ENCODE data around the gene BCAS3.

Gene BCAS3

DNA sequence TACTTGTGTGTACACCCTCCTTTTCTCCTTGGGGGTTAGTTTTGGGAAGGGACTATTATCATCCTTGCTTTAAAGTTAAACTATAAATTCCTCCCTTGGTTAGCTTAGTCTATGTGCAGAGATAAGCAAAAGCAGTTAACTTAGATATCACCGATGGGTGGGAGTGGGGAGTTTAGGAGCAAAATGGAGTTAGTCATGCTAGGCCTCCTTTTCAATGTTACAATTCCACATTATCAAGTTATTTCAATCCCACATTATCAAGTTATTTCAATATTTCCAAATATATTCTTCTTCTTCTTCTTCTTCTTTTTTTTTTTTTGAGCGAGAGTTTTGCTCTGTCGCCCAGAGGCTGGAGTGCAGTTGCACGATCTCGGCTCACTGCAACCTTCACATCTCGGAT lies 1.7 kb upstream of the BCAS3 start:
- DNase-seq: no peak

DNA sequence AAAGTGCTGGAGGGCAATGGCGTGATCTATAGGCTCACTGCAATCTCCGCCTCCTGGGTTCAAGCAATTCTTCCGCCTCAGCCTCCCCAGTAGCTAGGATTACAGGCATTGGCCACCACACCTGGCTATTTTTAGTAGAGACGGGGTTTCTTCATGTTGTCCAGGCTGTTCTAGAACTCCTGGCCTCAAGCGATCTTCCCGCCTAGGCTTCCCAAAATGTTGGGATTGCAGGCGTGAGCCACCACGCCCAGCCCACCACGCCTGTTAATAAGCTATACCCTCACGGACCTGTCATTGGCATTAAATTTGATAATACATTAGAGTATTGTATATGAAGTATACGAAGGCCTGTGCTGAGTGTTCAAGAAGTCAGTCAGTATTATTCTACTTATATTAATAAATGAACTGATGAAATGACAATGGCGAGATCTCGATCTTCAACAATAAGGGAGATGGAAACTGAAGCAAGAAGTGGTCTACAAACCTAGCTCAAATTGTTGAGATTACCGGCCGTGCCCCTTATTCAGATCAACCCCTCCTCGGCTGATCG lies 818 bp upstream of the BCAS3 start:
- no peak for DNase-seq

DNA sequence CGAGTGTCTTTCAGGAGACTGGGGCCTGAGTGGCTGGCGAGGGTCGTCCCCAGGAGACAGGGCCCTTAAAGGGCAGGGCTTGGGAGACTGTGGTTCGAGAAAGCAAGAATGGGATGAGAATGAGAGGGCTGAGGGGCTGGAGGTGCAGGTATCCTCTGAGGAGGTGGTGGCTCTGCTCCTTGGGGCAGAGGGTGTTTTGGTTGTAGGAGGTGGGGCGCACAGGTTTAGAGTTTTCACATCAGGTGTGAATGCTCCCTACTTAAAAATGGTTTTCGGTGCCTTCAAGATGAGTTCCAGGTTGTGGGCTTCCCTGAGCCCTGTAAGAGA lies 430 bp downstream of the BCAS3 start:
- DNase-seq: no peak

DNA sequence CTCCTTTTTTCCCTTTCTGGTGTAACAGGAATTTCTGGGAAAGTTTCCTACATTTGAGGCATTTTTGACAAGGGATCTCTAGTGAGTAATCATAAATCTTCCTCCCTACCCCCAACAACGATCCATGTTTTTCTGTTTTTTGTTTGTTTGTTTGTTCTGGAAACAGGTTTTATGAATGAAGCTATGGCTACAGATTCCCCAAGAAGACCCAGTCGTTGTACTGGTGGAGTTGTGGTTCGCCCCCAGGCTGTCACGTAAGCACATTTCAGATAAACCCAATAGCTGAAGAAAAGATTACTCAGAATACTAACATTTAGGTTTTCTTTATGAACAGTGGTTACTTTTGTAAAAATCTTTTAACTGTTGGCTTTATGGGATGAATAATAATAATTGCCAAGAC lies 1.6 kb downstream of the BCAS3 start:
- DNase-seq: no peak

DNA sequence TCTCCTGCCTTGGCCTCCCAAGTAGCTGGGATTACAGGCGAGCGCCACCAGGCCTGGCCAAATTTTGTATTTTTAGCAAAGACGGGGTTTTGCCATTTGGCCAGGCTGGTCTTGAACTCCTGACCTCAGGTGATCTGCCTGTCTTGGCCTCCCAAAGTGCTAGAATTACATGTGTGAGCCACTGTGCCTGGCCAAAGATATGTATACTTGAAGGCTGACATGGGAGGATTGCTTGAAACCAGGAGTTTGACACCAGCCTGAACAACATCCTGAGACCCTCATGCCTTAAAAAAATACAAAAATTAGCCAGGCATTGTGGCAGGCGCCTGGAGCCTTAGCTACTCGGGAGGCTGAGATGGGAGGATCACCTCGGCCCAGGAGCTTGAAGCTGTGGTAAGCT lies 3.1 kb downstream of the BCAS3 start:
- DNase-seq: no peak

DNA sequence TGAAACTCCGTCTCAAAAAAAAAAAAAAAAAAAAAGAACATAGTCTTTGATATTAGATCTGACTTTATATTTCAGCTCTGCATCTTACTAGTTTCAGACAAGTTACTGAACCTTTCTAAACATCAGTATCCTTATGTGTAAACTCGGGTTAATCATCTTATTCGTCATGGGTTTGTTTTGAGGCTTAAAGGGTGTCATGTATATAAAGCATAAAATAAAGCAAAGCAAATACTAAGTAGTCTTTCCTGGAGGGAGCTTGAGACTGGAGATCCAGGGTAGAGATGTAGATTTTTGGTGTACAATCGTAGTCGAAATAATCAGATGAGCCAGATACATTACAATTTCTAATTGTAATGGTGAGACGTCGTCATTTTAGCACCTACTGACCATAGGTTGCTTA lies 7.8 kb downstream of the BCAS3 start:
- no peak for DNase-seq

DNA sequence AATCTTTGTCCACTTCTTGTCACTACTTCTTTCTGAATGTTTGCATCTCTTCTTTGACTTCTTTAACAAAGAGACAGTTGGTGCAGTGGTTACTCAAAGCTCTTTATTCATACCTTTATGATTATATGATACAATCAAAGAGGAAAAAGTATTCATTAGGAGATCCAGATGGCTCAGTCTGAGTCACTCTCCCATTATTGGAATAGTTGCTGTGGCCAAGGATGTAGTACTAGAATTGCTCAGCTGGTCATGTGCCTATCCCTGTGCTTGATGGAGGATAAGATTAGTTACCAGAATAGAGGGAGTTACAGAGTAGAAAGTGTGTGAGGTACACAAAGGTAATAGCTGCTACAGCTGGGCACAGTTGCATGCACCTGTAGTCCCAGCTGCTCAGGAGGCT lies 18.3 kb downstream of the BCAS3 start:
- no peak for DNase-seq

DNA sequence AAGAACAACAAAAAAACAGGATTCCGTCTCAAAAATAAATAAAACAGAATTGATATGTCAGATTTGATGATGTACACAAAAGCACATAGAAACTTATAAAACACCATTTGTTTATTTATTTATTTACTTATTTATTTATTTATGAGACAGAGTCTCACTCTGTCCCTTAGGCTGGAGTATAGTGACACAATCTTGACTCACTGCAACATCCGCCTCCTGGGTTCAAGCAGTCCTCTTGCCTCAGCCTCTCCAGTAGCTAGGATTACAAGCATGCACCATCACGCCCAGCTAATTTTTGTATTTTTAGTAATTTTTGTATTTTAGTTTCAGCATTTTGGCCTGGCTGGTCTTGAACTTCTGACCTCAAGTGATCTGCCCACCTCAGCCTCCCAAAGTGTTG lies 21.4 kb downstream of the BCAS3 start:
- no peak for DNase-seq

DNA sequence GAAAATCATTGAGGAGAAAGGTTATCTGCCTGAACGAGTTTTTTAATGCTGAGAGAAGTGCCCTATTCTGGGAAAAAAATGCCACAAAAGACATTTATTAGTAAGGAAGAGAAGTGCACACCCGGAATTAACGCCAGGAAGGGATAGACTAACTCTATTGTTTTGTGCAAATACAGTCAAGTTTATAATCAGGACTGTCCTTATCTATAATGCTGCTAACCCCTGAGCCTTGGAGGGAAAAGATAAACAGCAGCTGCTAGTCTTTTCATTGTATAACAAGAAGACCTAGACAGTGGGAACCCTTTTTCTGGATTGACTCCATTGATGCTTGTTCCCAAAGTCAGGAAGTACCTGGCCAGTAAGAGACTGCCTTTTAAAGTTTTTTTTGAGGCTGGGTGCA lies 26.5 kb downstream of the BCAS3 start:
- DNase-seq: no peak

DNA sequence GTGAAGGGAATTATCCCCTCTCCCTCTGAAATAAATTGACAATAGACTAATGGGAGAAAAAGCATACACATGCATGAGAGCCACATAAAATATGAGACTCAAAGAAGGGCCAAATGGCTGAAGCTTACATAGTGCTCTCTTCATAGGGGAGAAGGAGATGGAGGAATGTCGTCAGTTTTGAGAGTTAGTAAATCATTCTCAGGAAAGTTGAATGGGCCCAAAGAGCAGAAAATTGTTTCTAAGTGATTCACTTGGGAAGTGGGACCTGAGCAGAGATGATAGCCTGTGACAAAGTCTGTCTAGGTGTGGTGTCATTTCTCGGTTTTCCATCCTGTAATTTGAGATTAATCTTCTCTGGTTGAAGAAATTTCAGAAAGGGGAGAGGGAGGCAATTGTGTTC lies 35.0 kb downstream of the BCAS3 start:
- no peak for DNase-seq

DNA sequence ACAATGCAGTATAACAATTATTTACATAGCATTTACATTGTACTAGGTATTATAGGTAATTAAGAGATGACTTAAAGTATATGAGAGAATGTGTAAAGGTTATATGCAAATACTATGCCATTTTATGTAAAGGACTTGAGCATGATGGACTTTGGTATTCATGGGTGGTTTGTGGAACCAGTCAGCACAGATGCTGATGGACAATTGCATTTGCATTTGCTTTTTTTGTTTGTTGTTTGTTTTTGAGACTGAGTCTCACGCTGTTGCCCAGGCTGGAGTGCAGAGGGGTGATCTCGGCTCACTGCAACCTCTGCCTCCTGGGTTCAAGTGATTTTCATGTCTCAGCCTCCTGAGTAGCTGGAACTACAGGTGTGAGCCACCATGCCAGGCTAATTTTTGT lies 36.0 kb downstream of the BCAS3 start:
- DNase-seq: no peak

DNA sequence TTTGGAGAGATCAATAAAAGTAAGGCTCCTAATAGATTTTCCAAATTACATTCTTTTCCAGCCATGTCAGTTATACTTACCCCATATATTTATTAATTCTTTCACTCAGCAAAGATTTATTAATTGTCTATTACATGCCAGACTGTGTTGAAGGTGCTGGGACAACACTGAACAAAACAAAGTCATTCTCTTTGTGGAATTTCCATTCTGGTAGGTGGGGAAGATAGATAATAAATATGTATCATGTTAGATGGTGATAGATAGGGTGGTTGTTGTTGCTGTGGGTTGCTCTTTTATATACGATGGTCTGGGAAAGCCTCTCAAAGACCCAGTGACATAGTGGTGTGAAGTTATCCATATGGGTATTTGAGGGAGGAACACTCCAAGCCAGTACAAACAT lies 39.1 kb downstream of the BCAS3 start:
- no peak for DNase-seq

DNA sequence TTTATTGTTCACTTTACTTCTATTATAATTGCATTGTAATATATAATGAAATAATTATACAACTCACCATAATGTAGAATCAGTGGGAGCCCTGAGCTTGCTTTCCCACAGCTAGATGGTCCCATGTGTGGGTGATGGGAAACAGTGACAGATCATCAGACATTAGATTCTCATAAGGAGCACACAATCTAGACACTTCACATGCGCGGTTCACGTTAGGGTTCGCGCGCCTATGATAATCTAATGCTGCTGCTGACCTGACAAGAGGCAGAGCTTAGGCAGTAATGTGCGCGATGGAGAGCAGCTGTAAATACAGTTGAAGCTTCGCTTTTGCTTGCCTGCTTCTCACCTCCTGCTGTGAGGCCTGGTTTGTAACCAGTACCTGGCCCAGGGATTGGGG lies 40.2 kb downstream of the BCAS3 start:
- no peak for DNase-seq

DNA sequence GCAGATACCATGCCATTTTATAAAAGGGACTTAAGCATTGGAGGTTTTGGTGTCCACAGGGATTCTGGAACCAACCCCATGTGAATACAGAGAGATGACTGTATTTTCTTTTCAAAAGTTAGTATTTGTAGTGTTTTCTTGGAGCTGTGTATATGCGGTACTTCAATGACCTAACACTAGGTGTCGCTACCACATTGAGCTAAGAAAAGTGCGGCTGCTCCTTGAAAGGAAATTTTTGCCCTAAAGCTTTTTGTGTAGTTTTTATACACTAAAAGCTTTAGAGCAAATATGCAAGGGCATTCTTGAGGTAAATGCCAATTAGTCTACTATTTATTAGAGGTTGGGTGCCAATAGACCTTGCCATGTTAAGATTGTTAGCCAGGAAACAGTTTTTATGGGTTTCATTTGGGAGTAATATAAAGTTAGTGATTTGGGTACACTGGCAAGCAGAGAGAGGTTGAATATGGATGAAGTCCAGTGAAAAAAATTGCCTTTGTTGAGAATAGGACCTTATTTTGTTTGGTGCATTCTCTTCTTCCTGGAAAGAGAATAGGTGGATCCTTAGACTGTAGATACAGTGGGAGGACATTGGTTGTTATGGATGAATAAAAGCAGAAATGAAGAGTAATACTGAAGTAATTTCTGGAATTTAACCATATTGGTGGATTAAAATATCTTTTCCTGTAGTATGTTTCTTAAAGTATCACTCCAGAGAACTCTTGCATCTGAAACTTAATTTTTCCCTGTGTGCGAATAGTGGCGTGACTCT lies 43.3 kb downstream of the BCAS3 start:
- peak in 1 of 2 donors; percentile 54 for DNase-seq

DNA sequence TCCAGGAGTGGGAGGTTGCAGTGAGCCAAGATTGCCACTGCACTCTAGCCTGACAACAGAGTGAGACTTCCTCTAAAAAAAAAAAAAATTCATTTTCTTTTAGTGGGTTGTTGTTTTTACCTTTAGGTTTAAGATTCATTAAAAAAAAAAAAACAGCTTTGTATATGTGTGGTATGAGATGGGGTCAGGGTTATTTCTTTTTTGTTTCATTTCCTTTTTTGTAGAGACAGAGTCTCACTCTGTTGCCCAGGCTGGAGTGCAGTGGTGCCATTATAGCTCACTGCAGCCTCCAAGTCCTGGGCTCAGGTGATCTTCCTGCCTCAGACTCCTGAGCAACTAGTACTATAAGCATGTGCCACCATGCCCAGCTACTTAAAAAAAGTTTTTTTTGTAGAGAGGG lies 47.0 kb downstream of the BCAS3 start:
- no peak for DNase-seq

DNA sequence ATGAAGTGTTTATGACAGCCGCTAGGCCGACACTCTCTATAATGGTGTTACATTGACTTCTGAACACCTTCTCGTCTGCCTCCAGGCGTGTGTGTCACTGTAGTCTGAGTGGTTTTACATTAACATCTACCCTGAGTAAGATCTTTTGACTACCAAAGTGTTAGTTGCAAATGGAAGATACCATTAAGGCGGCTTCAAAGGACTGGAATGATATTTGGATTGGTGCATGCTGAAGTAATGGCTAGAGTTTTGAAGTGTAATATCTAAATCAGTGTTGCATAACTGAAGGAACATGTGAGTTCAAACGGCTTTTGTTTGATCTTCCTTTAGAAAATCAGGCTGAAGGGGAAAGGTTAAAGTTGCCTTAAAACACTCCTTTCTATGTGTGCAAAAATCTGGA lies 52.2 kb downstream of the BCAS3 start:
- no peak for DNase-seq

DNA sequence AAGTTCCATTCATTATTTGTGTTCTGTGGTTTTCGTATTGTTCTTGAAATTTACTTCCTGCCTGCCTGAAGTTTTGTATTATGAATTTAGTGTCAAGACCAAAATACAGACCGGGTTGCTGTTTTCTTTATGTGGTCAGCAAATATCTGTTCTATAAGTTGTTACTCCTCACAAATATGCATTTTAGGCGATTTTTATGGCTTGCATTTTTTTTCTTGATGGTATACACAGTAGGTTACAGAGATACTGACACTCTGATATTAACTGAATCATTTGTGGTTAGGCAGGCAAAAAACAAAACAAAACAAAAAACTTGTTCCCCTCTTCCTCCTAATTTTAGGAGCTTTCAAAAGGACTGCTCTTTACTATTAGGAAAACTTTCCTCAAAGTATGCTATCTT lies 52.6 kb downstream of the BCAS3 start:
- no peak for DNase-seq

DNA sequence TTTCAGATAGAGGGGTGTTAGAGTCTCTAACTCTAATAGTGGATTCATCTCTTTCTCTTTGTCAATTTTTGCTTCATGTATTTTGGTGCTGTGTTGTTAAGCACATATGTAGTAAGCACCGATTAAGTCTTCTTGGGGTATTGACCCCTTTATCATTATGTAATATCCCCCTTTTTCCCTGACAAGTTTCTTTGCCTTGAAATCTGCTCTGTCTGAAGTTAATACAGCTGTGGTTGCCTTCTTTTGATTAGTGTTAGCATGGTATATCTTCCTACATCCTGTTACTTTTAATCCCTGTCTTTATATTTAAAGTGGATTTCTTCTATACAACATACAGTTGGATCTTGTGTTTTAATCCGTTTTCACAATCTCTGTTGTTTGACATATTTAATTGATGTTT lies 60.6 kb downstream of the BCAS3 start:
- DNase-seq: no peak

DNA sequence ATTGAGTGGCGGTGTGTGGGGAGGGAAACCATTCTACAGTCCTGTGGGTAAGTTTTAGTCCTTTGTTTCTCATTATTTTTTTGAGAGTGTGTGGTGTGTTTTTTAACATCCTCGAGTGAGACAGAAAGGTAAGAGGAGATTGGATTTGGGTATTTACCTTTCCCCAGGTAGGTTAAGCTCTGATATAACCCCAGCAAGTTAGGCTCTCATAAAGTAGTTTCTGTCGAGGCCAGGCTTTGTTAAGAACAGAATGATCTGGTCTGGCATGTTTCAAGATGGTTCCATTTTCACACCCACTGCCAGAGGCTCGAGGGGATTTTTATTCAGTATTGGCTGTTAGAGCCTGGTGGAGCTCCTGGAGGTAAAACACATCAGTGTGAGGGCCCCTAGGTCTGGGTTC lies 62.9 kb downstream of the BCAS3 start:
- DNase-seq: no peak

DNA sequence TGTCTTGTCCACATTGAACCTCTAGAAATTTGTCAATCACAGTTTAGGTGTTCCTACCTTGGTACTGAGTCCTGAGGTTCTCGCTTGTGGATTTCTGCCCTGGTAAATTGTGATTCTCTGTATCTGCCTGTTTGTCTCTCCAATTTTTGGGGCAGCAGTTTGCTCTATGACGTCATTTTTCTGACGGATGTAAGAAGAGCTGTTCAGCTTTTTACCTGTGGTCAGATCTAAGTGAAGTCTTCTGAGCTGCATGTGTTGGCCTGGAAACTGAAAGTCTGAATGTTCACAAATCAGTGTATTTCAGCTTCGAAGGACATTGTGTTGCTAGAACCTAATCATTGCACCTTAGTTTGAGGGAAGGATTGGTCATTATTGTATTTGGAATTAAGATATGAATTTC lies 63.4 kb downstream of the BCAS3 start:
- DNase-seq: no peak

DNA sequence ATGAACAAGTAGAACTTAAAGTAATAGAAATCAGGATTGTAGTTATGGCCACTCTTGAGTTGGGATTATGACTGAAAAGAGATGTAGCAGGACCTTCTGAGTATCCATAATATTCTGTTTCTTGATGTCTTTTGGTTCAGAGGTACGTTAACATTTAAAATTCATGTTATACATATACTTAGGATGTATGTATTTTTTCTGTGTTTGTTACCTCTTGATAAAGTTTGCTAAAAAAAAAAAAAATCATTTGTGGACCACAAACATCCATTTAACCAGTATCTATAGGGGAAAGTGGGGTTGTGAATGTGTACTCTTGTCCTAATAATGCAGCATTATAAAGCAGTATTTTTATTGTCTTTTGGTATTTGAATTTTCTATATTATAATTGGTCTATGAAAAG lies 65.6 kb downstream of the BCAS3 start:
- no peak for DNase-seq

DNA sequence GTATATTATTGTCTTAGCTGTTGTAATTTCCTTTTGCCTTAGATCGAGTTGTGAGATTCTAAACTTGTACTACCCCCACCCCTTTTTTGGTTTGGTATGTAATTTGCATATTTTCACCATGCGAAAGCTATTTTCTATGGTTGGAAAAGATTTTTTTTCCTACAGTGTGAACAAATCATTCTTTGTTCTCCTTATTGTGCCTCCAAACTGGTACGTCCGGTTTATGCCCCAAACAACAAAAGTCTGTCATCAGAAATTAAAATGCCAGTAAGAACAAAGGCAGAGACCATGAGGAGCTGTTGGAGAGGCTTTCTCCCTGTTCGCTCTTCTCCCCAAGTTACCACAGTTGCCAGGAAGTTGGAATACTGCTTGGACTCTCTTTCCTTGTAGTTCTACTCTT lies 66.1 kb downstream of the BCAS3 start:
- DNase-seq: peak; percentile 16 to 84

DNA sequence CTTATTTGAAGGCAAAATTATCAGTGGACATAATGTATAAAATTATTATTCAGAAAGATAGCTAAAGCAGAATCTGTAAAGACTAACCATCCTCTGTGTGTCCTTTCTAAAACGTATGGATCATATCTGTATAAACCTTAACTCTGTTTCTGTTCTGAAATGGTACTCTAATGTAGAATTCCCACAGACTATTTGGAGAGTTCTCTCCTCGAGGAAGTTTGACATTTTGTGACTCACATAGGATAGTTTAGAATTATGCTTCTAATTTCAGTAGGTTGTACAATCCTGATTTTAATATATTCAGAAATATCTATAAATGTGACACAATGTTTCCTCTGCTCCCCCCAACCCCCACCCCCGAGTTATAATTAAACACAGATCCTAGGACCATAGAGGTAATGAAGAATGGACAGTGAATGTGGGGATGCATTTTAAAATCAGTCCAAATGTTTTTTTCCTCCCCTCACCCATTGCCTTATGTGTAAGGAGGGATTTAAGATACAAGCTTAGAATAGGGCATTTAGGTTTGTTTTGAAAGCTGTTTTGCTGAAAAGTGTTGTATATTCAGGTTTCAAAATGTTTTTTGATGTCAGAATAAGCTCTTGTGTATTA lies 66.8 kb downstream of the BCAS3 start:
- DNase-seq: peak in 1 of 2 donors; percentile 20

DNA sequence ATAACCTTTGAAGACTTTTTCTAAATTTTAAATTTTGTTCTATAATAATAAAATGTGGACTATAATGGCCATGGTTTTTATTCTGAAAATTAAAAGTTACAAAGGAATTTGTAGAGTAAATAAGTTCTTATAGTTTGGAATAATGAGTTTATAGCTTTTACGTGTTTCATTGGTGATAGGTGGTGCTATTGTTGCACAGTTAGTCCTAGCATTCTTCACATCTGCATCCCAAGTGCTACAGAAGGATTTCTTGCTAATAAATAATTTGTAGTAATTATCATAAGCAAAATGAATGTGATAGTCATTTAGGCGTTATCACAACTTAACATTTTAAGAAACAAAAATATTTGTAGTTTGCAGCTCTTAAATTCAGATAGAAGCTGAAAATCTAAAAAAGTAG lies 67.9 kb downstream of the BCAS3 start:
- DNase-seq: peak in 1 of 2 donors; percentile 79

All from hippocampal formation (tissue), 2 donors.